ENCODE measurements around the gene FN3K. TPM values are rescaled to one million over a fixed set of nuclear protein-coding genes. Genes with fewer than 3 reads are reported as not detected.

Gene FN3K
- total and polyA plus RNA-seq, 3 donors from 2014 or later, result 12.4 to 31.7 (median 29.7) TPM

GRCh38 chr17:82705756-82706155 lies 29.7 kb upstream of the FN3K start:
- Histone ChIP-seq H3K9me3 (no peaks in the 10 kb centered on the region), H3K27me3 (no peaks in the 10 kb centered on the region), H3K27ac (no peak overlapping the region), H3K36me3 (ENCODE audit: low read depth, missing control alignments) (no peaks in the 10 kb centered on the region), H3K4me3 (no peak overlapping the region), H3K4me1 (peaks cover 3% of the 10 kb centered on the region)
- DNase-seq, result no peak
- 89 to 97% methylated on average over 10 to 18 of the region's 18 CpGs for WGBS, 2 donors
- TF ChIP-seq POLR2A (IDR thresholded peaks at IDR 0.05) (no peak), CTCF (IDR thresholded peaks at IDR 0.05) (no peak)
- intact Hi-C loops (cut with DNase I; ENCODE audit: low total_unique reads), result no loop called here

GRCh38 chr17:82709024-82709675 lies 26.3 kb upstream of the FN3K start:
- intact Hi-C loops (cut with DNase I; ENCODE audit: low total_unique reads), result no loop called here
- no peak overlapping the region for H3K4me3 ChIP-seq
- WGBS, 2 donors, result 80 to 82% methylated on average over 1 to 6 of the region's 9 CpGs
- no peaks in the 10 kb centered on the region for H3K36me3 ChIP-seq (ENCODE audit: low read depth, missing control alignments)
- DNase-seq, result no peak
- TF ChIP-seq CTCF (IDR thresholded peaks at IDR 0.05) (no peak), POLR2A (IDR thresholded peaks at IDR 0.05) (no peak)
- H3K4me1 ChIP-seq, result peaks cover 3% of the 10 kb centered on the region
- H3K27ac ChIP-seq, result no peak overlapping the region
- no peaks in the 10 kb centered on the region for H3K27me3 ChIP-seq
- no peaks in the 10 kb centered on the region for H3K9me3 ChIP-seq

DNA sequence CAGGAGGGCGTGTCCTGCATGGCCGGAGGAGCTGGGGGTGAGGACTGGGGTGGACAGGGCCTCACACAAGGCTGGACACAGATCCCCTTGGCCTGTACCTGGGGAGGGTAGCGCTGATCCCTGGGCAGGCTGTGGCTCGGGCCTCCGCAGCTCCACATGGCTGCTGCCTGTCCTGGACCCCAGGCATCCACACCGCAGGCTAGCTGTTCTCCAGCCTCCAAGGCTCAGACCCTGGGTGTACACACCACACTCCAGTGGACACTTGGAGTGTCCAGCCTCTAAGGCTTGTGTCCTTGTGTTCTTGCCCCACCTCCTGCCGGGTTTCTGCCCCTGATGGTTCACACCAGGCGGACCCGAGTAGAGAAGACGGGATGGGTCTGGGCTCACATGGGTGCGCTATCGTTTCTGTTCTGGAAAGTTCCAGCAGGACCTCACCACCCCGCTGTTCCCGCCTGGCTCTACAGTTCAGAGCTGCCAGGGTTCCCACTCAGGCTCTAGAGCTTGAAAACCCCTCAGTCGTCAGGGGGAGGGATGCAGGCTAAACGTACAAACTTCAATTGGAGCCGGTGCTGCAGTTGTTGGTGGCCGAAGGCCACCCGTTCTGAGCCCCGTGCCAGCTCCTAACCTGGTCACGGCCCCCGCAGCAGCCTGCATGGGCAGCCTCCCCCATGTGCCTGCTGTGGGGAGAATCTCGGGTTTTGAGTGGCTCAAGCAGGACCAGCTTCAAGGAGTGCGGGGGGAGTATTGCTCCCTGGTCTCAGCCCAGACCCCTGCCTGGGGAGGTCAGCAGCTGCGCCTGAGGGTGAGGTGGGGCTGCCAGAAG lies 25.5 kb upstream of the FN3K start:
- H3K27me3 ChIP-seq, result no peaks in the 10 kb centered on the region
- H3K36me3 ChIP-seq (ENCODE audit: low read depth, missing control alignments), result no peaks in the 10 kb centered on the region
- no peak overlapping the region for H3K4me3 ChIP-seq
- peaks cover 3% of the 10 kb centered on the region for H3K4me1 ChIP-seq
- 64 to 67% methylated on average over 23 to 25 of the region's 25 CpGs for WGBS, 2 donors
- TF ChIP-seq CTCF (IDR thresholded peaks at IDR 0.05) (no peak), POLR2A (IDR thresholded peaks at IDR 0.05) (no peak)
- DNase-seq, result no peak
- intact Hi-C loops (cut with DNase I; ENCODE audit: low total_unique reads), result no loop called here
- no peak overlapping the region for H3K27ac ChIP-seq
- H3K9me3 ChIP-seq, result no peaks in the 10 kb centered on the region

- Histone ChIP-seq H3K27me3 (no peaks in the 10 kb centered on the region), H3K36me3 (ENCODE audit: low read depth, missing control alignments) (no peaks in the 10 kb centered on the region), H3K4me3 (no peak overlapping the region), H3K9me3 (no peaks in the 10 kb centered on the region), H3K27ac (no peak overlapping the region), H3K4me1 (peaks cover 3% of the 10 kb centered on the region)
- no peak for TF ChIP-seq POLR2A (IDR thresholded peaks at IDR 0.05)
- TF ChIP-seq CTCF (IDR thresholded peaks at IDR 0.05), result no peak
- no peak for DNase-seq
- intact Hi-C loops (cut with DNase I; ENCODE audit: low total_unique reads), result no loop called here
- 69 to 71% methylated on average over 15 to 29 of the region's 29 CpGs for WGBS, 2 donors
Observed at GRCh38 chr17:82710499-82711232, 24.7 kb upstream of the FN3K start.

Measured in testis (tissue), 3 donors.